PC-9 (cell line): Measurements from ENCODE around the gene NGB. TPM values are rescaled to one million over a fixed set of nuclear protein-coding genes. Genes with fewer than 3 reads are reported as not detected.
"Not testable (repeated sequence)": the region's sequence is repeated elsewhere in the genome, so short reads cannot be mapped to it uniquely, and the experiment has no call there.

ENCODE experiments used
- Bru-seq: library from RNA; stranded (reverse); fragments of 400-500 nt; gene quantifications from one replicate; lab custom pipeline; 2021; lab: Mats Ljungman, UMichigan
- BruChase-seq, 2 experiments: library from RNA; stranded (reverse); fragments of 400-500 nt; gene quantifications; one replicate each; lab custom pipeline; 2021; lab: Mats Ljungman, UMichigan
- BruUV-seq: library from RNA; stranded (reverse); fragments of 400-500 nt; replicated peaks from 2 replicates; lab custom pipeline; 2021; lab: Mats Ljungman, UMichigan
- CTCF ChIA-PET: fragments of 300-600 bp; sonication (Branson Sonifier 250); formaldehyde crosslinking; loops from one replicate; lab custom pipeline; 2022; ENCODE audit warnings: antibody characterized with exemption; lab: Charles Lee
- POLR2A ChIA-PET: fragments of 300-600 bp; sonication (Branson Sonifier 250); formaldehyde crosslinking; loops from one replicate; lab custom pipeline; 2022; ENCODE audit warnings: antibody characterized with exemption; ENCODE audit not compliant: unreplicated experiment; lab: Charles Lee
- DNase-seq, 2 experiments: peaks; one replicate each; pipeline versions ENCODE4 v3.0.0 to v3.0.0-alpha.2; 2015 to 2022; ENCODE audit warnings: mixed read lengths in 1 of 2
- H2AFZ ChIP-seq: fragments of 200-600 bp; sonication (generic); 2 replicates; pipeline ENCODE4 v1.8.1; 2017; ENCODE audit warnings: antibody characterized with exemption
- H3F3A ChIP-seq: fragments of 200-600 bp; sonication (generic); 2 replicates; pipeline ENCODE4 v1.8.1; 2017; ENCODE audit warnings: antibody characterized with exemption, mild to moderate bottlenecking, low read depth; ENCODE audit not compliant: insufficient read depth
- H3K27ac ChIP-seq: fragments of 200-600 bp; sonication (generic); 2 replicates; pipeline ENCODE4 v1.6.1; 2016; ENCODE audit warnings: mixed run types
- H3K27me3 ChIP-seq: fragments of 200-600 bp; sonication (generic); 2 replicates; pipeline ENCODE4 v1.6.1; 2016; ENCODE audit warnings: low read depth, mixed run types; ENCODE audit not compliant: insufficient read depth
- H3K36me3 ChIP-seq: fragments of 200-600 bp; sonication (generic); 2 replicates; pipeline ENCODE4 v1.6.1; 2016; ENCODE audit warnings: low read depth, mixed run types
- H3K4me1 ChIP-seq: fragments of 200-600 bp; sonication (generic); replicated peaks from 2 replicates; pipeline ENCODE4 v1.6.1; 2016; ENCODE audit warnings: mixed run types; ENCODE audit not compliant: insufficient read depth
- H3K4me2 ChIP-seq: fragments of 200-600 bp; sonication (generic); 2 replicates; pipeline ENCODE4 v1.6.1; 2017; ENCODE audit warnings: mixed run types
- H3K4me3 ChIP-seq: fragments of 200-600 bp; sonication (generic); 2 replicates; pipeline ENCODE4 v1.6.1; 2016; ENCODE audit warnings: mixed run types
- H3K79me2 ChIP-seq: fragments of 200-600 bp; sonication (generic); 2 replicates; pipeline ENCODE4 v1.6.1; 2017; ENCODE audit warnings: low read depth, mixed run types
- H3K9me2 ChIP-seq: fragments of 200-600 bp; sonication (generic); 2 replicates; pipeline ENCODE4 v1.8.1; 2017; ENCODE audit warnings: mild to moderate bottlenecking; ENCODE audit not compliant: insufficient read depth
- H3K9me3 ChIP-seq: fragments of 200-600 bp; sonication (generic); 2 replicates; pipeline ENCODE4 v1.8.1; 2016; ENCODE audit warnings: low read depth; ENCODE audit not compliant: insufficient read depth
- H4K20me1 ChIP-seq: fragments of 200-600 bp; sonication (generic); 2 replicates; pipeline ENCODE4 v1.8.1; 2017; ENCODE audit not compliant: insufficient read depth
- EZH2 ChIP-seq: fragments of 200-600 bp; sonication (generic); IDR thresholded peaks from 2 replicates; pipeline ENCODE4 v1.8.0; 2017; ENCODE audit warnings: antibody characterized with exemption, low read depth
- intact Hi-C: fragments of 100-400 bp; cut with micrococcal nuclease; formaldehyde crosslinking; loops from one replicate; pipeline ENCODE4 v1.10.0; 2022; ENCODE audit not compliant: unreplicated experiment
- long read RNA-seq: library from polyadenylated mRNA; stranded (forward); transcript quantifications from one replicate; pipeline ENCODE4 v2.0.0, GENCODE V29; 2022
- total RNA-seq: library from RNA; stranded (reverse); gene quantifications from 2 replicates; pipeline ENCODE4 v1.2.3, GENCODE V29; 2021
- TF ChIP-seq, protein P1 (sequence below): fragments of 200-600 bp; sonication (generic); conservative IDR thresholded peaks from 2 replicates; pipeline ENCODE4 v1.6.1; 2017; ENCODE audit warnings: mixed run types, antibody characterized with exemption, mild to moderate bottlenecking, moderate library complexity

The NGB gene, protein sequence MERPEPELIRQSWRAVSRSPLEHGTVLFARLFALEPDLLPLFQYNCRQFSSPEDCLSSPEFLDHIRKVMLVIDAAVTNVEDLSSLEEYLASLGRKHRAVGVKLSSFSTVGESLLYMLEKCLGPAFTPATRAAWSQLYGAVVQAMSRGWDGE
- not detected in 2 replicates for total RNA-seq
- Bru-seq, nascent RNA: percentile 13 among the genes with signal in this experiment
- not detected for BruChase-seq, experiment 1, labeled RNA remaining after a 2-hour chase
- BruChase-seq, experiment 2, labeled RNA remaining after a 6-hour chase: not detected
- long read RNA-seq: 0 reads

DNA sequence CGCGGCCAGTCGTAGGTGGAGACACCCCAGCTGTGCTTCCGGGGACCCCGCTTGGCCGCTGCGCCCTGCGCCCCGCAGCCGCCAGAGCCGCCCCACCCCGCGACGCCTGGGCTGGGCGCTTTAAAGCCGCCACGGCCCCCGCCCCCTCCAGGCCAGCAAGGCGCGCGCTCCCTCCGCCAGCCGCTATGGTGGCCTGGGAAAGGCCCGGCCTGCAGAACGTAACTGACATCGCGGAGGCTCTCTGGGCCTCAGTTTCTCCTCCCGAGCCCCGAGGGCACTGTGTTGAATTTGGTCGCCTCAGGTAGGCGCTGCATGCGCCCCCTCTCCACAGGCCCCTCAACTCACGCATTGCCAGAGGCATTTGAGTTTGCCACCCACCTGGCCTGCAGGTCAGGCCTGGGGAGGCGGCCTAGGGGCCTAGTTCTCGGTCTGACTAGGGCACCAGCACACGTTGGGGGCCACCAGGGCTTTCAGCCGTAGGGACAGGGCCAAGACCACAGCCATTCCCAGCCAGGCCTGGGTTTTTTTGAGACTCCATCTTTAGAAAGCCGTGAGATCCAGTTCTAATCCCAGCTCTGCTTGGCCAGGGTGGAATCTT is at the start of gene NGB:
Gene NGB (minus strand): TSS at position 94 of the 598 bp plus-strand sequence. CDS start 269 bp downstream, outside the sequence.
- ChIA-PET POLR2A (no interaction called here), CTCF (no interaction called here)
- Histone ChIP-seq H3K4me1 (no peaks in the 10 kb centered on the region), H3K4me2 (no peak within 1 kb of the TSS), H3K9me3 (no peaks in the 10 kb centered on the region), H3K27ac (no peak within 1 kb of the TSS), H2AFZ (no peak within 1 kb of the TSS), H4K20me1 (no peaks in the 10 kb centered on the region), H3K36me3 (no peaks in the 10 kb centered on the region), H3K79me2 (no peaks in the 10 kb centered on the region), H3K9me2 (no peaks in the 10 kb centered on the region), H3F3A (no peaks in the 10 kb centered on the region), H3K4me3 (no peak within 1 kb of the TSS), H3K27me3 (peaks cover 32% of the 10 kb centered on the region)
- intact Hi-C loops: no loop called here
- TF ChIP-seq EZH2: no peak
- TF ChIP-seq, protein P1, sequence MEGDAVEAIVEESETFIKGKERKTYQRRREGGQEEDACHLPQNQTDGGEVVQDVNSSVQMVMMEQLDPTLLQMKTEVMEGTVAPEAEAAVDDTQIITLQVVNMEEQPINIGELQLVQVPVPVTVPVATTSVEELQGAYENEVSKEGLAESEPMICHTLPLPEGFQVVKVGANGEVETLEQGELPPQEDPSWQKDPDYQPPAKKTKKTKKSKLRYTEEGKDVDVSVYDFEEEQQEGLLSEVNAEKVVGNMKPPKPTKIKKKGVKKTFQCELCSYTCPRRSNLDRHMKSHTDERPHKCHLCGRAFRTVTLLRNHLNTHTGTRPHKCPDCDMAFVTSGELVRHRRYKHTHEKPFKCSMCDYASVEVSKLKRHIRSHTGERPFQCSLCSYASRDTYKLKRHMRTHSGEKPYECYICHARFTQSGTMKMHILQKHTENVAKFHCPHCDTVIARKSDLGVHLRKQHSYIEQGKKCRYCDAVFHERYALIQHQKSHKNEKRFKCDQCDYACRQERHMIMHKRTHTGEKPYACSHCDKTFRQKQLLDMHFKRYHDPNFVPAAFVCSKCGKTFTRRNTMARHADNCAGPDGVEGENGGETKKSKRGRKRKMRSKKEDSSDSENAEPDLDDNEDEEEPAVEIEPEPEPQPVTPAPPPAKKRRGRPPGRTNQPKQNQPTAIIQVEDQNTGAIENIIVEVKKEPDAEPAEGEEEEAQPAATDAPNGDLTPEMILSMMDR: no peak
- no peak for DNase-seq
- BruUV-seq: no TSS peak

DNA sequence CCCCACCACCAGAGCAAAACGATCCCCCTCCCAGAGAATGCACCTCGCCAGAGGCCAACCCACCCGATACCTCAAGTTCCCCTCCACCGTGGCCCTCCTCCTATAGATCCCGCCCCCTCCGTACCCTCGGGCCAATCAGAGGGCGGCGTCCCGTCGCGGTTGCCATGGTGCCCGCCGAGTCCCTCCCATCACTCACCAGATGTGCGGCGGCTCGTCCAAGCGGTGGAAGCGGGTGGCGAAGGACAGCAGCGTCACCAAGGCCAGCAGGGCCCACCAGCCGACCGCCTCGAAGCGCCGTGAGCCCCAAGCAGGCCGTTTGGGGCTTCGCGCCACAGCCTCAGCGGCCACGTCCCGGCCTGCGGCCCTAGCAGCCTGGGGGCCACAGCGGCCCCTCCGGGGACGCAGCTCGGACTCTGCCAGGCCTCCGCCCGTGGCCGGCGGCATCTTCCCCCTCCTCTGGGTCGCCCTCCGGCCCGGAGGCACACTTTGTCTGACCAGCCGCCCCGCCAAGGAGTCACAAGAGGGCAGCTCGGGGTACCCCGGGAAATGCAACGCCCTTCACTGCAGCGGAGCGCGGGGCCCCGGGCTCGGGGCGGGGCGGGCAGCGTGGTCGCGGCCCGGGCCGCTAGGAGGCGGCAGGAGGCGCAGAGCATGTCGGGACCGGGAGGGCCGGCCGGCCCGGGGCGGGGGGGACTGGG is 49.4 kb upstream of the NGB start, which contains the start of gene POMT2:
Gene POMT2 (minus strand): TSS at position 646 of the 698 bp plus-strand sequence. CDS start 202 bp downstream, at position 444.
- no peaks in the 10 kb centered on the region for H3F3A ChIP-seq
- H3K36me3 ChIP-seq: no peaks in the 10 kb centered on the region
- peaks cover 18% of the 10 kb centered on the region for H3K4me1 ChIP-seq
- CTCF ChIA-PET: interaction anchor here (0.6 to 0.9 kb wide), 10 partner anchors 17 to 1939 kb away, joined by 3 to 24 read pairs (median 8); no protein-coding TSS in a partner anchor
- H2AFZ ChIP-seq: peak within 1 kb of the TSS; percentile 97
- H3K27ac ChIP-seq: peak within 1 kb of the TSS; percentile 72
- peak within 1 kb of the TSS; percentile 89 for H3K4me2 ChIP-seq
- peaks cover 51% of the 10 kb centered on the region for H3K79me2 ChIP-seq
- peak within 1 kb of the TSS; percentile 83 for H3K4me3 ChIP-seq
- POLR2A ChIA-PET: interaction anchor here (0.6 to 1.3 kb wide), 11 partner anchors 17 to 442 kb away, joined by 3 to 26 read pairs (median 7); partner anchors contain the start of genes SAMD15 and TMED8
- no peak for TF ChIP-seq EZH2
- TF ChIP-seq, protein P1: peak; percentile 76
- intact Hi-C loops: loop anchor here (1.0 to 5.0 kb wide), 7 partner anchors 18 to 388 kb away; partner anchors contain the start of genes ALKBH1, CIPC, SLIRP and SPTLC2
- no peaks in the 10 kb centered on the region for H3K9me2 ChIP-seq
- peak; percentile 89 to 100 for DNase-seq
- no peaks in the 10 kb centered on the region for H3K9me3 ChIP-seq
- peaks cover 26% of the 10 kb centered on the region for H4K20me1 ChIP-seq
- no TSS peak for BruUV-seq
- no peaks in the 10 kb centered on the region for H3K27me3 ChIP-seq

DNA sequence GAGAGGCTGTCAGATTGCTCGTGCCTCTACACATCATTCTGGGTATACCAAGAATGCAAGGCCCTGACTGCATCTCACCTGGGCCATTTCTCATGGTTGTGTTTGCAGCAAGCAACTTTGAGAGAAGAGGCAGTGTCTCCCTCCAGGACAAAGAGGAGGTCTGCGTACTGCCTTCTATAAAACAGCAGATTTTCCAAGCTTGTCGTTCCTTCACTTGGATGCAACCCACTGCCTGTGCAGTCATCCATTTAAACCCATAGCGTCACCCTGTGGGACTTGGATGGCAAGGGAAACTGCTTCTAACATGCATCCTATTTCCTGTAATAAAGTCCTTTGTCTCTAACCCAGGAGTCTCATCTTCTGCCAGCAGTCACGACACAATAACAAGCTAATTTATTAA is 48.4 kb upstream of the NGB start:
- ChIA-PET POLR2A (no interaction called here), CTCF (interaction anchor here (0.6 kb wide), 2 partner anchors 139 to 162 kb away, joined by 3 to 4 read pairs; no protein-coding TSS in a partner anchor)
- H3K4me3 ChIP-seq: peak overlapping the region; percentile 83
- H3K27ac ChIP-seq: no peak overlapping the region
- peaks cover 4% of the 10 kb centered on the region; the same call in 1 of the 2 replicates for H3F3A ChIP-seq
- H3K36me3 ChIP-seq: no peaks in the 10 kb centered on the region
- H3K9me3 ChIP-seq: no peaks in the 10 kb centered on the region
- peaks cover 58% of the 10 kb centered on the region for H3K79me2 ChIP-seq
- no peaks in the 10 kb centered on the region for H3K9me2 ChIP-seq
- H2AFZ ChIP-seq: no peak overlapping the region
- no peak for DNase-seq
- no peak for TF ChIP-seq EZH2
- TF ChIP-seq, protein P1: no peak
- intact Hi-C loops: loop anchor here (5.0 kb wide), 1 partner anchor 233 kb away; no protein-coding TSS in a partner anchor
- H3K4me2 ChIP-seq: peak overlapping the region; percentile 89
- no peaks in the 10 kb centered on the region for H3K27me3 ChIP-seq
- peaks cover 36% of the 10 kb centered on the region for H4K20me1 ChIP-seq
- H3K4me1 ChIP-seq: peaks cover 18% of the 10 kb centered on the region
- TSS peak; percentile 41 for BruUV-seq

DNA sequence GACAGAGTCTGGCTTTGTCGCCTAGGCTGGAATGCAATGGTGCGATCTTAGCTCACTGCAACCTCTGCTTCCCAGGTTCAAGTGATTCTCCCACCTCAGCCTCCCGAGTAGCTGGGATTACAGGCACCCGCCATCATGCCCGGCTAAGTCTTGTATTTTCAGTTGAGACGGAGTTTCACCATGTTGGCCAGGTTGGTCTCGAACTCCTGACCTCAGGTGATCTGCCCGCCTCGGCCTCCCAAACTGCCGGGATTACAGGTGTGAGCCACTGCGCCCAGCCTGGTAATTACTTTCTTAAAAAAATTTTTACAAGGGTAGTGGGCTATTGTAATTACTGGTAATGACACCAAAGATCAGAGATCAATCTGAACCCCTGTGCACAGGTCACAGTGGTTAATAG is 47.8 kb upstream of the NGB start:
- peaks cover 18% of the 10 kb centered on the region for H3K4me1 ChIP-seq
- CTCF ChIA-PET: interaction anchor here (0.6 kb wide), 2 partner anchors 54 to 161 kb away, joined by 3 to 5 read pairs; no protein-coding TSS in a partner anchor

More for the DNA sequence above, 47.8 kb upstream of the NGB start:
- H3K4me2 ChIP-seq, H3K36me3 ChIP-seq, DNase-seq, H3K27me3 ChIP-seq, H3F3A ChIP-seq, H3K9me3 ChIP-seq, POLR2A ChIA-PET, H3K4me3 ChIP-seq, BruUV-seq, H2AFZ ChIP-seq, H3K9me2 ChIP-seq, H3K27ac ChIP-seq: not testable (repeated sequence)
- peaks cover 42% of the 10 kb centered on the region for H4K20me1 ChIP-seq
- intact Hi-C loops: loop anchor here (5.0 kb wide), 1 partner anchor 234 kb away; no protein-coding TSS in a partner anchor
- peaks cover 58% of the 10 kb centered on the region for H3K79me2 ChIP-seq
